KBM-7 (cell line): Measurements from ENCODE around the gene GLYR1.

ENCODE experiments used
- DNase-seq: peaks from one replicate; pipeline ENCODE4 v3.0.0-alpha.2; 2015
- in situ Hi-C: fragments of 300-500 bp; cut with MboI; formaldehyde crosslinking; loops from 2 replicates; pipeline ENCODE4 v1.14.3; 2020; ENCODE audit warnings: low sequenced_read_pairs, low pct_unique_long_range_greater_than_20kb, mixed read lengths

The GLYR1 gene

DNA sequence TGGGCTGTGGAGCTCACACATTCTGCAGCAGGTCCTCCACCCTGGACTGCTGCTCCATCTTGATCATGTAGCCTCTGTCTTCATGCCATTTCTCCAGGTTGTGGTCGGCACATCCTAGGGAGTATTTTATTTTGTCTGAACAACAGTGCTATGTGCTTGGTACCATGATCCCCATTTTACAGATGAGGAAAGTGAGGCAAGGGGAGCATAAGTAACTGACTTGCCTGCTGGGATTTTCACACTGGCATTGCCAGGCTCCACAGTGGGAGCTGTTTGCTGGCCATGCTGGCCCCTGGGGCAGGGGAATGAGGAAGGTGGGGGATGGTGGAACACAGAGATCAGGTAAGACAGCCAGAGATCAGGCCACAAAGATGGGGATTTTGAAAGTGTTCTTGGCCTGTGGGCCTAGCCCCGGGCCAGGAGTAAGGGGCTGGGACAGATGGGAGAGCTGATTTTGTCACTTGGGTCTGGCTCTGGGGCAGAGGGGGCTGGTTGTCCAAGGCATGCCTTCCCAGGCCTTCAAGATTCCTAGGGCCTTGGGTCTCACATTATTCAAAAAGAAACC is 70.9 kb downstream of the GLYR1 start:
- in situ Hi-C loops: no loop called here
- no peak for DNase-seq

DNA sequence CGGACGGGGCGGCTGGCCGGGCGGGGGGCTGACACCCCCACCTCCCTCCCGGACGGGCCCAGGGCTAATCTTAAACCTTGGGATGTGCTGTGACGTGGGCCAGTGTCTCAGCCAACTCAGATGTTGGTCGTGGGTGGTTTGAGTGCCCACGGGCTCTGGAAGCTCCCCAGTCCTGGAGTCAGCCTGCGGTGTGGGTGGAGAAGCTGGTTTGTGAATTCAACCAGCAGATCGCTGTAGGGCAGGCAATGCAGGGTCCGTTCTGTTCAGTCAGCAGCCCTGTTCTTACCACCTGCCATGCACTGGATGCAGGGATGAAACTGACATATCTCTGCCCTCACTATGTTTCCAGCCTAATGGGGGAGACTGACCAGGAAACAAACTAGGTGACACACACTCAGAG is 72.1 kb downstream of the GLYR1 start:
- in situ Hi-C loops: no loop called here
- DNase-seq: no peak

DNA sequence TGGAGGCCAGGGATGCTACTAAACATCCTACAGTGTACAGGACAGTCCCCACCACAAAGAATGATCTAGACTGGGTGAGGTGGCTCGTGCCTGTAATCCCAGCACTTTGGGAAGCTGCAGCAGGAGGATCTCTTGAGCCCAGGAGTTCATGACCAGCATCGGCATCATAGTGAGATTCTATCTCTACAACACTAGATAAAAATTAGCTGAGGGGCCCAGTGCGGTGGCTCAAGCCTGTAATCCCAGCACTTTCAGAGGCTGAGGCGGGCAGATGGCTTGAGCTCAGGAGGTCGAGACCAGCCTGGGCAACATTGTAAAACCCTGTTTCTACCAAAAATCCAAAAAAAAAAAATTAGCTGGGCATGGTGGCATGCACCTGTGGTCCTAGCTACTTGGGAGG is 74.7 kb downstream of the GLYR1 start:
- no peak for DNase-seq
- in situ Hi-C loops: no loop called here

DNA sequence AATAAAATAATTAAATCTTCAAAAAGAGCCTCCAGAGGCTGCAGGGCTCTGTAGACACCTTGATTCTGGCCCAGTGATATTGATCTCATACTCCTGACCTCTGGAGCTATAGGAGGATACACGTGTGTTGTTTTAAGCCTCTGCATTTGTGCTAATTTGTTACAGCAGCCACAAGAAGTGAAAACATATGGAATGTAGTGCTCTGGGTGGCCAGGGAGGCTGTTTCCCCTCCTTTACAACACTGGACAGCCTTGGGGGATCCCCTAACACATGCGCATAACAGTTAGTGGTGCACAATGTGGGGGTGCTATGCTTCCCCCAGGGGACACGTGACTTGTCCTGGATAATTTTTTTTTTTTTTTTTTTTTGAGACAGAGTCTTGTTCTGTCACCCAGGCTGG is 75.4 kb downstream of the GLYR1 start:
- in situ Hi-C loops: no loop called here
- no peak for DNase-seq

DNA sequence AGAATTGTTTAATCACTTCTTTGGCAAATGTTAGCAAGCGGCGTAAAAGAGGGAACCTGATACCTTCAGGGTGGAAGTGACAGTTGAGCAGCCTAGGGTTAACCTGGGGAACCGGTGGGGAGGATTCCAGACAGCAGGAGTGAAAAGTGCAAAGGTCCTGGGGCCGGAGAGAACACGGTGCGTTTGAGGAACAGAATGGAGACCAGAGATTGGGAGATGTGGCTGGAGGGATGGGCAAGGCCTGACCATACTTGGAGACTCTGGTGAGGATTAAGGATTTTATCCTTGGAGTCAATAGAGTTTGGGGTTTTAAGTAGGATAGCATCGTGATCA is 77.8 kb downstream of the GLYR1 start:
- no peak for DNase-seq
- in situ Hi-C loops: no loop called here

DNA sequence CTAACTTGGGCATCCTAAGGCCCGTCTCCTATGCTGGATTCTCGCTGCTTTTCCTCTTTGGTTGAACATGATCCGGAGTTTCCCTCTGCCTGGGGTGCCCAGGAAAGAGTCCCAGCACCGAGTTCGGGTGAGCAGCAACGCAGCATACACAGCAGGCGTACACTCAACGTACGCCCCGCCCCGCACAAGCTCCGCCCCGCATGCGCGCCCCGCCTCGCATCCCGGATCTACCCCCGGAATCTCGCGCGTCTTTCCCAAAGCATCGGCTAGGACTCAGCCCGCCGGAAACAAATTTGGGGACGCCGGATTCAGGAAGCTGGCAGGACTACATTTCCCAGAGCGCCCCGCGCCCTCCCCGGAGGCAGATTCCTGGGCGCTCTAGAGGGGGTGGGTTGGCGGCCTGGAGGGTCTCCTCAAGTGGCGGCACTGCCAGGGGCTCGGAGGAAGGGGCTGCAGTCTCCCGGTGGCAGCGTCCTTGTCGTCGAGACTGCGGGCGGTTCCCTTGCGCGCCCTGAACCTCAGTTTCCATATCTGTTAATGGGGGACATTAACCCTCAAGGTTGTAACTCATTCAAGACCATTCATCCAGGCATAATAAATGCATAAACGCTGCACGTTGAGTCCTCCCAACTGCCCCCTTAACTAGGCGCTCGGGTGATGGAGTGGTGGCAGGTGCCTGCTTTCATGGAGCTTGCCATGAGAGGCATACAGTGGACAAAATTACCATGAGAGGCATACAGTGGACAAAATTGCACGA is 78.4 kb downstream of the GLYR1 start:
- DNase-seq: peak; percentile 96
- in situ Hi-C loops: no loop called here

DNA sequence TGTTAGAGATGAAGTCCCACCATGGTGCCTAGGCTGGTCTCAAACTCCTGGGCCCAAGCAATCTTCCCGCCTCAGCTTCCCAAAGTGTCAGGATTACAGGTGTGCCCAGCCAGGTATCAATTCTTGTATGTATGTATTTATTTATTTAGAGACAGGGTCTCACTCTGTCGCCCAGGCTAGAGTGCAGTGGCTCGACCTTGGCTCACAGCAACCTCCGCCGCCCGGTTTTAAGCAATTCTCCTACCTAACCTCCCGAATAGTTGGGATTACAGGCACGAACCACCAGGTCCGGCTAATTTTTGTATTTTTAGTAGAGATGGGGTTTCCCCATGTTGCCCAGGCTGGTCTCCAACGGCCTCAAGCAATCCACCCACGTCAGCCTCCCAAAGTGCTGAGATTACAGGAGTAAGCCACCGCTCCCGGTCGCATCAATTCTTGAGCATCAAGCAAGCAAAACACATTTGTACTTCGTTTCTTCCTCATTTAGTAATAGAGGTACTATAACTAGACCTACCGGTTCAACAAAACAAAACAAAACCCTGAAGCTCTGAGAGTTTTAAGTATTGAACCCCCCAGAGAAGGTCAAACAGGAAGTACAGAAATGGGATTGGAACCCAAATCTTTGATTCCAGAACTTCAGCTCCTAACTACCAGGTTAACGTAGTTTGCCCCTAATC is 79.1 kb downstream of the GLYR1 start:
- in situ Hi-C loops: no loop called here
- DNase-seq: no peak

DNA sequence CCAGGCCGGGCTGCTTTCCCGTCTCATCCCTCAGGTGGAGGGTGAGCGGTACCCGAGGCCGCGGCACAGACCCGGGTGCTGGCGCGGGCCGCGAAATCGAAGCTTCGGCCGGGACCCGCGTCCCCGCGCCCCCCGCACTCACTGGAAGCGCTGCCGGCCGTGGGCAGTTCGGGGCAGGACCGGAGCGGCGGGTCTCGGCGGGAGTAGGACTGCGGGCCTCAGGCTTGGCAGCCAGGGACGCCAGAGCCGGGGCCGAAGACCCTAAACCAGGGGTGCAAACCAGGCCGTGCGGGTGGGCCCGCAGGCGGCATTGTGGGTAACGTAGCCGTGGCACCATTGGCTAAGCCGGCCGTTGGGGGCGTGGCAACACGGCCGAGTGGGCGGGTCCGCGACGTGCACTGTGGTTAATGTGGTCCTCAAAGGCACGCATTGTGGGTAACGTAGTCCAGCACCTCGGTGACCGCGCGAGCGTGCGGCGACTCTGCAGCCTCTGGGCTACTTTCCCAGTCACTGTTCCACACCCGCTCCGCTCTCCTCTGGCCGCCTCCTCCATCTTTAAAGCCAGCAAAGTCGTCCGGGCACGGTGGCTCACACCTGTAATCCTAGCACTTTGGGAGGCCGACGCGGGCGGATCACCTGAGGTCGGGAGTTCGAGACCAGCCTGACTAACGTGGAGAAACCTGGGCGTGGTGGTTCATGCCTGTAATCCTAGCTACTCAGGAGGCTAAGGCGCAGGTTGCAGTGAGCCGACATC is 80.0 kb downstream of the GLYR1 start, which contains the start of gene ZNF500:
TSS of gene ZNF500 (minus strand) at position 288 of the 754 bp plus-strand sequence. CDS start 1,184 bp downstream, outside the sequence.
- in situ Hi-C loops: no loop called here
- peak; percentile 96 for DNase-seq

DNA sequence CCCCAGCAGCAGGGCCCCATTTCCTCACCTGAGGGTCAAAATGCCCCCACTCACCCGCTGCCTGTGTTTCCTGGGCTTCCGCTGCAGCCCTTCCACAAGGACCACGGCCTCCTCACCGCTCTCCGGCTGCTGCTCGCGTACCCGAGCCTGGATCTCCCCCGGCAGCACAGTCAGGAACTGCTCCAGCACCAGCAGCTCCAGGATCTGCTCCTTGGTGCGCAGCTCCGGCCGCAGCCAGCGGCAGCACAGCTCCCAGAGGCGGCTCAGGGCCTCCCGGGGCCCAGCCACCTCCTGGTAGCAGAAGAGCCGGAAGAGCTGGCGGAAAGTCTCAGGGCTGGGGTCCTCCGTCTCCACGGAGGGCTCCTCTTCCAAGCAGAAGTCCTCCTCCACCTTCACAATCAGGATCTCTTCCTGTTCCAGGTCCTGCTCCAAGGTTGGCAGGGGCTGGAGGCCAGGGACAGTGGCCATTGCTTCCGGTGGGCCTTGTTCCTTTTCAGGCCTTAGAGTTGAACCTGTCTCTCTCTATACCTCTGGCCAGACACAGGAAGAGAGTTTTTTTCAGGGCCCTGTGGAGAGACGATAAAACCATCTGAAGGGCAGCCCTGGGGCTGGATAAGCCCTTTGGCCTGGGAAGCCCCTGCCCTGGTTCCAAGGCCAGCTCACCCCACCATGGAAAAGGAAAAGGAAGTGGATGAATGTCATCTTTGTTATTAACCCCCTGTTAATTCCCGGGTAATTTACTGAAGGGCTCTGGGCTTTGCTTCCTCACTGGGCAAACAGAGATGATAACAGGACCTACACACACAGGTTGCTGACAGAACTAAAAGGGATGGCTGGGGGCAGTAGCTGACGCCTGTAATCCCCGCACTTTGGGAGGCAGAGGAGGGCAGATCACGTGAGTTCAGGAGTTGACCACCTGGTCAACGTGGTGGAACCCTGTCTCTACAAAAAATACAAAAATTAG is 81.3 kb downstream of the GLYR1 start:
- no peak for DNase-seq
- in situ Hi-C loops: no loop called here

DNA sequence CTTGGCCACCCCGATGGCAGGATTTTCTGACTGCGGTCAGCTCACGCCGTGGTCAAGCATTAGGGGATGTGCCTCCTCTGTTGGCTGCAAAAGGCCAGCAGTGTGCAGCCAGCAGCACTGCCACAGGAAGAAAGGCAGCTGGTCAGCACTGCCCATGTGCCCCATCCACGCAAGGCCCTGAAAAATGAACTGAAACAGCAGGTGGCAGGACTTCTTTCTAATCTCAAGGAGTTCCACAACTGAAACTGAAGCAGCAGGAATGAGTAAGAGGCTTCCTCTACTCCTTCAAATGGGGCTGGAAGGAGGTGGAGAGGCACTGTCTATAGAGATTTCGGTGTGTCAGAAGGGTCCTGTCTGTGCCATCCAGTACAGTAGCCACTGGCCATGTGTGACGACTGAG is 83.3 kb downstream of the GLYR1 start:
- no peak for DNase-seq
- in situ Hi-C loops: no loop called here

DNA sequence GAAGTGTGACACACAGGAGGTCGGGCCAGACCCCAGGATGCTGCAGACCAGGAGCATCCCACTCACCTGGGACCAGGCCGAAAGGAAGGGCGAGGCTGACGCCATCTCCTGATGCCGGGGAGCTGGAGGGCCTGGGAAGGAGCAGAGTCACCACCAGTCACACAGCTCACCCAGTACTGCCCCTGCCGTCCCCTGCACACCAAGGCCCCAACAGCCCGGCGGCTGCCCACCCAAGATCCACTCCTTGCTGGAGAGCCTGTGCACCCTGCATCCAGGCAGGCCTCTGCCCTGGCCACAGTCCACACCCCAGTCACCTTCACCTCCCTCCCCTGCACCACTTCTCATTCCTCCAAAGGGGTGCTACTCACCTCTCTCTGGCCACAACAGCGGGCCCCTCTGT is 84.9 kb downstream of the GLYR1 start:
- in situ Hi-C loops: no loop called here
- DNase-seq: no peak

DNA sequence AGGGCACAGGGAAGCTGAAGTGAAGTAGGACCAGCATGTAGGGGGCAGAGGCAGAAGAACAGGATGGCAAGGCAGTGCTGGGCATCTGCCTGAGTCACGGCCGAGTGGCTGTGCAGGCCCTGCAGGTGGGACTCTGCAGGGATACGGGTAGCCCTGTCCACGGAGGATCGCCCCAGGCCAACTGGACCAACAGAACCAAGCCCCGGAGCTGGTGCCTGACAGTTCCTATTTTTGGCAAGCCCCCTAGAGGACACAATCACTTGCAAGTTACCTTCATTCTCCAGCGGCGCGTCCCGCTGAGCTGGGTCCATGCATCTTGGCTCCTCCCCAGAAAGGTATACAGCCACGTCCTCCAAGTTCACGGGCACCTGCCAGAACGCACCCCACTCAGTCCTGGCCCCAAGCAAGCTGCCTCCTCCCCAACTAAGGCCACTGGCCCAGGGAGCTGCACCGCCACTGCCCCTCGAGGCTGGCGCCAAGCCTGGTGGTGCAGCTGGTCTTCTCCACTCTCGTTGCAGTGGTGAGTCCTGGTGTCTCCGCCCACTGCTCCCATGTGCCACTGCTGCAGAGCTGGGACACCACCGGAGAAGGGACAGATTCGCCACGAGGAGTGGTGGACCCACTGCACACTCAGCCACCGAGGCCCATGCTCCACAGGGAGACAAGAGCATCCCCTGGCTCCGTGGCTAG is 86.7 kb downstream of the GLYR1 start:
- in situ Hi-C loops: no loop called here
- DNase-seq: no peak

DNA sequence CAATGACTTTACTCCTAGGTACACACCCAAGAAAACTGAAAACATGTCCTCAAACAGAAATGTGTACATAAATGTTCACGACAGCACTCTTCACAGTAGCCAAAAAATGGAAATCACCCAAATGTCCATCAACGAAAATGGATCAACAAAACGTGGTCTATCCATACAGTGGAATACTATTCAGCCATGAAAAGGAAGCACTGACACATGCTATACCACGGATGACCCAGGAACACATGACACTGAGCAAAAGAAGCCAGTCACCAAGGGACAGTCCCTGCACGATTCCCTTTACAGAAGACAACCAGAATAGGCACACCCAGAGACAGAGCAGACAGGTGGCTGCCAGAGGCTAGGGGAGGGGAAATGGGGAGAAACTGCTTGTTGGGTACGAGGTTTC is 91.4 kb downstream of the GLYR1 start:
- DNase-seq: no peak
- in situ Hi-C loops: no loop called here

DNA sequence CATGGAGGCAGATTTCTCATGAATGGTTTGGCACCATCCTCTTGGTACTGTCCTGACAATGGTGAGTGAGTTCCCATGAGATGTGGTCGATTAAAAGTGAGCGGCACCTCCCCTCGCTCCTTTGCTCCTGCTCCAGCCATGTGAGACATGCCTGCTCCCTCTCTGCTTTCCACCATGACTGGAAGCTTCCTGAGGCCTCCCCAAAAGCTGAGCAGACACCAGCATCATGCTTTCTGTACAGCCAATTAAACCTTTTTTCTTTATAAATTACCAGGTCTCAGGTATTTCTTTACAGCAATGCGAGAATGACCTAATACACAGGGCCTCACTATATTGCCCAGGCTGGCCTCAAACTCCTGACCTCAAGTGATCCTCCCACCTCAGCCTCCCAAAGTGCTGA is 92.2 kb downstream of the GLYR1 start:
- in situ Hi-C loops: no loop called here
- no peak for DNase-seq

DNA sequence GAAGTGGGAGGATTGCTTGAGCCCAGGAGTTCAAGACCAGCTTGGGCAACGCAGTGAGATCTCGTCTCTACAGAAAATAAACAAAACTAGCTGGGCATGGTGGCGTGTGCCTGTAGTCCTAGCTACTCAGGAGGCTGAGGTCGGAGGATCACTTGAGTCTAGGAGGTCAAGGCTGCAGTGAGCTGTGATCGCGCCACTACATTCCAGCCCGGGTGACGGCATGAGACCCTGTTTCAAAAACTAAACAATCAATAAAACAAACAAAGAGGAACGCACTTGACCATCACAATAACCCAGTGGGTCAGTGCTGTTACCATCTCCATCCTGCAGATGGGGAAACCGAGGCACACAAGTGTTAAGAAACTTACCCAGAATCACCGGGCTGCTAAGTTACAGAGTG is 93.9 kb downstream of the GLYR1 start:
- in situ Hi-C loops: no loop called here
- DNase-seq: no peak
